Measurements from ENCODE around the gene TMEM266.

GRCh38 chr15:76201536-76202255, 141.9 kb downstream of the TMEM266 start:
- TF ChIP-seq FOXM1 (IDR thresholded peaks at IDR 0.05; ENCODE audit: borderline replicate concordance) (no peak), LEF1 (IDR thresholded peaks at IDR 0.05; ENCODE audit: borderline replicate concordance) (no peak), FOXA1 (IDR thresholded peaks at IDR 0.05) (no peak), CTBP1 (IDR thresholded peaks at IDR 0.05; ENCODE audit: borderline replicate concordance) (no peak), ELF4 (IDR thresholded peaks at IDR 0.05) (no peak)
